NCI-H128 (cell line): ENCODE results near the gene KMT2C.

Source experiments
- DNase-seq: peaks from one replicate; lab custom pipeline; 2025; ENCODE audit not compliant: unreplicated experiment; lab: John Stamatoyannopoulos, UW

The KMT2C gene

DNA sequence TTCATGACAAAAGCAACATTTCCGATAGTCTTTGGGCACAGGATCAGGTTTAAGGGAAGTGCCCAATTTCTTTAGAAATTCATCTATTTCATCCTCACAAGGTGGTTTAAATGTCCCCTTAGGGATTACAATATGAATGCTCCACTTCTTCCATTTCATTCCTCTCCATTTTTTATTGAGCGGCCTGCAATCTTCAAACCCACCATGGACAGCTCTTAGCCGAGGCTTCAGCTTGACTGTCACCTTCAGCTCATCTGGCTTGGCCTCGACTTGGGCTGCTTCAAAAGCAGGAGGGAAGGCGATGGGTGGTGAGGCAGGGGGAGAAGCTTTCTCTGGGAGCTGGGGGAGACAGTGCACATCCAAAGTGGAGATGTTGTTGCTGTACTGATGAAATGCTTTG is 287.1 kb downstream of the KMT2C start:
- no peak for DNase-seq

GRCh38 chr7:152145853-152146466 is 289.8 kb downstream of the KMT2C start:
- DNase-seq, result no peak

DNA sequence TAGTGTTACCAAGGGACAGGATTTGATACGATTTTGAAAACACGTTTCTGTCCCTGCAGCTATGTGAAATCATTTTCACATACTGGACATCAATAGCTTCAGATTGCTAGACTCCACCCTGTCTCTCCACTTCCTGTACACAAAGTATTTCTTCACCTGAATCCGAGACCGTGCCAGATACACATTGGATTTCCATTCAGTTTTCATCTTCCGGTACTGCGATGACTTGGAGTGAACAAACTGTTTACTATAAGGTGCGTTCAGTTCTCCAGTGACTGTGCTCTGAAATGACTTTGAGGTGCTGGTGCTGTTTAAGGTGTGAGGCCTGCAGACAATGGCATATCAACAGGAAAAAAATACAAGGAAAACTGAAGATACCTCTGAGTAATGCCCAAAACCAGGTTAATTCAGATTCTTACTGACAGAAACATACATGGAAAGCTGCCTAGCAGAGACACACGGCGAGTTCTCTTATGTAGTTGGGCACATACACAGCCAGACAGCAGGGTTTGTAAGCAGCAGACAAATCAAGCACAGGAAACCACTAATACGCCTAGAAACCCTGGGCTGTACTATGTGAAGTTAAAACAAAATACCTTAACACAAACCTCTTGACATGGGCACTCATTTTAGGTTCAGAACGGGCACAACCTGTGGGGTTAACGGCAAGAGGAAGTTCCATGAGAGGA is 291.1 kb downstream of the KMT2C start:
- DNase-seq, result no peak

- DNase-seq, result no peak
These were observed 292.7 kb downstream of the KMT2C start for GRCh38 chr7:152142976-152143595.

- DNase-seq, result no peak
These were observed 295.2 kb downstream of the KMT2C start for GRCh38 chr7:152140560-152140959.

DNA sequence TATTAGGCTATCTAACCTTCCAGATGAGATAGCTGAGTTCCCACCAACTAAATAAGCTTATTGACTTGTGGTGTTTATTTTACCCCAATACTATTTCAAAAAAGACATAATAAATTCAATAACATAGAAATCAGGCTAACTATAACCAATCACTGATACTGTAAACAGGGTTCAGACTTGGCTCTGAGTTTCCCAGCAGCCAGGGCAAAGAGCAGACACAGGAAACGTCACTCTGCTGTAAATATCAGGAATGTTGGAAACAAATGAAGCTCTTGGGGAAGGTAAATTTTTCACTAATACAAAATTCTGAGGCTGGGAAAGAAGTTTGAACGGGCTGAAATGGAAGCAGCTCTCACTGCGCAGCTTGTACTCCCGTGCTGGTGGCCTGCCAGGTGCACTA is 295.7 kb downstream of the KMT2C start:
- DNase-seq, result no peak

- no peak for DNase-seq
These were observed 298.3 kb downstream of the KMT2C start for GRCh38 chr7:152137476-152138025.

- DNase-seq, result no peak
These were observed 299.1 kb downstream of the KMT2C start for GRCh38 chr7:152136686-152137085.

DNA sequence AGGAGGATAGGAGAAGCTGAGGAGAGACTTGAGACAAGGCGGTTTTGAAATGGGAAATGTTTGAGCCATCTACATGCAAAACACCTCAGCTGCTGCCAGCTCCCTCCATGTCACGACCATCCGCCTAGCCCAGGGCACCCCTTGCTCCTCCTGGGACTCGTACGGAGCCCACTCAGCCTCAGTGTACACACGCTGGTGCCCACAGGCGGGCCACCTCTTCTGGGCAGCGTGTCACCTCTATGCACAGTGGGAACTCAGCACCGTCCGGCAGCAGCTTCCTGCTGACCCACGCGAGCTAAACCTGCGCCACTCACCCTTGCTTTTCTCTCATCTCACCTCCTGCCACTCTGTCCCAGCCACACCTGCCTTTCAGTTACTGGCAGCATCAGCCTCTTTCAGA is 302.0 kb downstream of the KMT2C start:
- no peak for DNase-seq

GRCh38 chr7:152132812-152133211 is 303.0 kb downstream of the KMT2C start:
- no peak for DNase-seq

DNA sequence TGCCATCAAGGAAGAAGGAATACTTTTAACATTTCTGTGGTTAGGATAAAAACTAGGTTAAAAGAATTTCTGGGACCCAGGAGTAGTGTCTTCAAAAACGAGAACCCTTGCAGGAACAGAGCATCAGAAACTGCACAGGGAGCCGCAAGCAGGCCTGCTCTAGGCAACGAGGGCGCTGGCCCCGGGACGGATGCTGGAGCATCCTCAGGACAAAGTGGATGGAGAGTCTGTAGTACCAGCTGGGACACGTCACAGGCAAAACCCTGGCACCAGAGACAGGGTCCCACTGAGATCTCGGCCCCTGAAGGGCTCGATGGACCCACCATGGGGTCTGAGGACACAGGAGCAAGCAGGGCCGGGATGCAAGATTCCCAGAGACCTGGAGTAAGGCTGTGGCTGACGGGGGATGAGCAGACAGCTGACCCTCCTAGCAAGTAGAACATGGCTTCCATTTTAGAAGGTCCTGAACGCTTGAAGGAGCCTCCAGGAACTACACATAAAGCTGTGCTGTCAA is 303.8 kb downstream of the KMT2C start:
- no peak for DNase-seq

GRCh38 chr7:152130658-152131590 is 304.9 kb downstream of the KMT2C start:
- no peak for DNase-seq

- no peak for DNase-seq
These were observed 306.1 kb downstream of the KMT2C start for GRCh38 chr7:152129682-152130081.

DNA sequence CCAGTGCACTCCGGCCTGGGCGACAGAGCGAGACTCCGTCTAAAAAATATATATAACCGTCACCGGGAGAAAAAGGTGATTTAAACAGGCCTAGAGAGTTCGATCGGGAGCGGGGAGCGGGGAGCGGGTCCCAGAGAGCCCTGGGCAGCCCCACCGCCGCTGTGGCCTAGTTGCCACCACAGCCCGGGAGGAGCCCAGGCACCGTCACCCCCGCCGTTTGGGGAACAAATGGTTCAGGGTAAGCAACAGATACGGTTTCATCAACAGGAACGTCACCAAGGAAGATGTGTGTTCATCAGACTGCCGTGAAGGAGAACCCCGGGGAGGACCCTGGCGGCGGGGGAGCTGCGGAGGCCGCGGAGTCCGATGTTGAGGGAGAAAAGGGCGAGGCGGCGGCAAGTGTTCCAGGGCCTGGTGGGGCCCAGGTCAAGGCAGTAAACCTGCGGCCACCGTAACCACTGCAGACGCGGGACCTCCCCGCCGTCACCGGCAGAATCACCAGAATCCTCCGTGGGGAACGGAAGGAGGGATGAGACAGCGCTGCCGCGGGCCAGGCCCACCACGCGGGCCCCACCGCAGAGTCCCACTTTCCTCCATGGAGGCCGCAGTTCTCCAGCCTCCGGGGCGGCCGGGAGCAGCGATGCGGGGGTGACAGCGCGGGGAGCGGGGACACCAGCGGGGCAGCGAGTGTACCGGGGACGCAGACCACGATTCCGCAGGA is 306.9 kb downstream of the KMT2C start:
- no peak for DNase-seq

DNA sequence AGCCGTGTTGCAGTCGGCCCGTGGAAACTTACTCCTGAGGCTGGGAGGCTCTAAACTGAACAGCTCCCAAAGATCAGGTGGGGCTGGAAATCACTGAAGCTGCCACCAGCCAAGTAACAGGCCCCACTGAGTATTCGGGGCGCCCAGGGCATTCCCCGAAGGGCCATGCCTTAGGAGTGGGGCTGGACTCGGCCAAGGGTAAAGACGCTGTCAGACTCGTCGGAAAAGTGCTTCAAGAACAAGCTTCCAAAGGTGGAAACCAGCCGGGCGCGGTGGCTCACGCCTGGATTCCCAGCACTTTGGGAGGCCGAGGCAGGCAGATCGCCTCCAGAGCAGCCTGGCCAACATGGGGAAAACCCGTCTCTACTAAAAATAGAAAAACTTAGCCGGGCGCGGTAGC is 307.6 kb downstream of the KMT2C start:
- no peak for DNase-seq

- no peak for DNase-seq
These were observed 308.6 kb downstream of the KMT2C start for GRCh38 chr7:152127229-152127628.

DNA sequence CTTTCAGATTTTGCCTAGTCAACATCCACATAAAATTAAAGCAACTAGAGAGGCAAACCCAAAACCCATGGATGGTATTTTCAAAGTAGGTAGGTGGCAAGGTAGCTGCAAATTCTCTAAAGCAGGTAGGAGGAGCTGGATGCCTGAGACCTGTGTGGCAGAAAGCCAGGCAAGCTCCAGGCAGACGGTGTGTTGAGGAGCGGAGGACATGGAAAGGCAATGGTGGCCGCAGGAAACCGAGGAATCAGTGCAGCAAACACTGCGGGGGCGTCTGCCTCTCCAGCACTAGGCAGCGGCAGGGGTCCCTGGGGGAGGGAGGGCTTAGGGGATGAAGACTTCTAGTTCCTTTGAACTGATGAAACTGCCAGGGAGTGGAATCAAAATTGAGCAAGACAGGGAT is 309.1 kb downstream of the KMT2C start:
- DNase-seq, result no peak

GRCh38 chr7:152122540-152122939 is 313.3 kb downstream of the KMT2C start:
- no peak for DNase-seq

- DNase-seq, result no peak
These were observed 314.4 kb downstream of the KMT2C start for GRCh38 chr7:152121432-152121831.

- no peak for DNase-seq
These were observed 315.0 kb downstream of the KMT2C start for GRCh38 chr7:152120776-152121175.
